Mesothelial cell of epicardium (in vitro differentiated cells): Measurements from ENCODE around the gene PNLIP. TPM values are rescaled to one million over a fixed set of nuclear protein-coding genes. Genes with fewer than 3 reads are reported as not detected.

ENCODE experiments used
- DNase-seq, 2 experiments: peaks; one replicate each; pipeline ENCODE4 v3.0.0; 2021; ENCODE audit warnings: low spot score in 2 of 2; ENCODE audit not compliant: unreplicated experiment in 2 of 2
- H3K27ac Mint-ChIP-seq: 2 replicates; pipeline ENCODE4 v1.8.0; 2021; ENCODE audit warnings: mixed read lengths
- H3K27me3 Mint-ChIP-seq: 2 replicates; pipeline ENCODE4 v1.8.0; 2021; ENCODE audit warnings: low read depth, mixed read lengths
- H3K36me3 Mint-ChIP-seq: 2 replicates; pipeline ENCODE4 v1.8.0; 2021; ENCODE audit warnings: mixed read lengths
- H3K4me1 Mint-ChIP-seq: 2 replicates; pipeline ENCODE4 v1.8.0; 2021; ENCODE audit warnings: mixed read lengths
- H3K4me3 Mint-ChIP-seq: 2 replicates; pipeline ENCODE4 v1.8.0; 2021; ENCODE audit warnings: mild to moderate bottlenecking, moderate library complexity, mixed read lengths
- H3K9me3 Mint-ChIP-seq: 2 replicates; pipeline ENCODE4 v1.8.0; 2021; ENCODE audit warnings: mixed read lengths
- total RNA-seq: library from RNA; stranded (reverse); gene quantifications from 3 replicates; pipeline ENCODE4 v1.2.1, GENCODE V29; 2021
- TF ChIP-seq, protein P1 (sequence below): fragments of 200-600 bp; sonication (generic); IDR thresholded peaks from one replicate; pipeline ENCODE4 v1.5.0; 2021; ENCODE audit warnings: antibody characterized with exemption; ENCODE audit not compliant: unreplicated experiment

Gene PNLIP
- total RNA-seq, 1 donor from 2014 or later: not detected

DNA sequence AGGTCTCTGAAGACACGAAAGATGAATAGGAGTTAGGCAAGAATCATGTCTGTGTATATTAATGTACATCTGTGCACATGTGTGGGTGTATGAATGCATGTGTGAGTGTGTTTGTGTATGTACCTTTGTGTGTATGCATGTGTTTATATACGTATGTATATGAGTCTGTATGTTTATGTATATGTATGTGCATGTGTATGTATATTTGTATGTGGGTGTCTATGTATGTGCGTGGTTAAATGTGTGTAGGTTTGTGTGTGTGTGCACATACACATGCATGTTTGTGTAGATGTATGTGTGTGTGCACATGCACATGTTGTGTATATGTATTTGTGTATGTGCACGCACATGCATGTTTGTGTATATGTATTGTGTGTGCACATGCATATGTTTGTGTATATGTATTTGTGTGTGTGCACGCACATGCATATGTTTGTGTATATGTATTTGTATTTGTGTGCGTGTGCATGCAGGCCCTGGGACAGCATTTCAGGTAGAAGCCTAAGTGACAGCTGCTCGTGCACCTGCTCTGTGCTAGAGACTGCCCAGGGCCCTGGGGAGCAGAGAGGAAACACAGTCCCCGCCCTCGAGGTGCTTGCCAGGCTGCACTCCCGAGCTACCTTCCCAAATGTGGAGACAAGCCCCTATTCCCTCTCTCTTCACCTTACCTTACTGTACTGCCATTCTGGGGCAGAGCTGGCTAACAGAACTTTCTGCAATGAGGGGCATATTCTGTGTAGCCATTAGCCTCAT is 57.1 kb downstream of the PNLIP start:
- no peak for DNase-seq
- Mint-ChIP-seq H3K9me3 (no peaks in the 10 kb centered on the region), H3K27ac (no peak overlapping the region), H3K27me3 (peaks cover 26% of the 10 kb centered on the region), H3K36me3 (no peaks in the 10 kb centered on the region), H3K4me3 (no peak overlapping the region), H3K4me1 (no peaks in the 10 kb centered on the region)
- TF ChIP-seq, protein P1, sequence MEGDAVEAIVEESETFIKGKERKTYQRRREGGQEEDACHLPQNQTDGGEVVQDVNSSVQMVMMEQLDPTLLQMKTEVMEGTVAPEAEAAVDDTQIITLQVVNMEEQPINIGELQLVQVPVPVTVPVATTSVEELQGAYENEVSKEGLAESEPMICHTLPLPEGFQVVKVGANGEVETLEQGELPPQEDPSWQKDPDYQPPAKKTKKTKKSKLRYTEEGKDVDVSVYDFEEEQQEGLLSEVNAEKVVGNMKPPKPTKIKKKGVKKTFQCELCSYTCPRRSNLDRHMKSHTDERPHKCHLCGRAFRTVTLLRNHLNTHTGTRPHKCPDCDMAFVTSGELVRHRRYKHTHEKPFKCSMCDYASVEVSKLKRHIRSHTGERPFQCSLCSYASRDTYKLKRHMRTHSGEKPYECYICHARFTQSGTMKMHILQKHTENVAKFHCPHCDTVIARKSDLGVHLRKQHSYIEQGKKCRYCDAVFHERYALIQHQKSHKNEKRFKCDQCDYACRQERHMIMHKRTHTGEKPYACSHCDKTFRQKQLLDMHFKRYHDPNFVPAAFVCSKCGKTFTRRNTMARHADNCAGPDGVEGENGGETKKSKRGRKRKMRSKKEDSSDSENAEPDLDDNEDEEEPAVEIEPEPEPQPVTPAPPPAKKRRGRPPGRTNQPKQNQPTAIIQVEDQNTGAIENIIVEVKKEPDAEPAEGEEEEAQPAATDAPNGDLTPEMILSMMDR: no peak

DNA sequence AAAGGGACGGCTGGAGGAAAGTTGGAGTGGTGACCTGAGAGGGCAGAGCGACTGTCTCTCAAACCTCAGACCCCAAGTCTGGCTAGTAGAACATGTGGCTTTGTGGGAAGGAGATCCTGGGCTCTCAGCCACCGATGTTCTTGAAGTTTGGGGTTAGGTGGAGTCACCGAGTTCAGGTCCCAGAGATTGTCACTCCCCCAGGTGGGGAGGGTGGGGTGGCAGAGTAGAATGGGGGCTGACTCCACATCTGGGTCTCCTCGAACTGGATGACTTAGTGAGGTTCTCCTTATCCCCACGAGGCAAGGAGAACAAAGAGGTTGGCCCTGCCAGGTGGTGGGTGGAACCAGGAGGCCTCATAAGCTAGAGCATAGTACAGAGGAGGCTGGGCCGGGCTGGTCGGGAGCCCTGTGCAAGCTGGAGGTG is 60.3 kb downstream of the PNLIP start:
- DNase-seq: no peak
- H3K9me3 Mint-ChIP-seq: no peaks in the 10 kb centered on the region
- no peak overlapping the region for H3K27ac Mint-ChIP-seq
- H3K27me3 Mint-ChIP-seq: peaks cover 13% of the 10 kb centered on the region
- no peaks in the 10 kb centered on the region for H3K4me1 Mint-ChIP-seq
- no peaks in the 10 kb centered on the region for H3K36me3 Mint-ChIP-seq
- TF ChIP-seq, protein P1: no peak
- H3K4me3 Mint-ChIP-seq: no peak overlapping the region

DNA sequence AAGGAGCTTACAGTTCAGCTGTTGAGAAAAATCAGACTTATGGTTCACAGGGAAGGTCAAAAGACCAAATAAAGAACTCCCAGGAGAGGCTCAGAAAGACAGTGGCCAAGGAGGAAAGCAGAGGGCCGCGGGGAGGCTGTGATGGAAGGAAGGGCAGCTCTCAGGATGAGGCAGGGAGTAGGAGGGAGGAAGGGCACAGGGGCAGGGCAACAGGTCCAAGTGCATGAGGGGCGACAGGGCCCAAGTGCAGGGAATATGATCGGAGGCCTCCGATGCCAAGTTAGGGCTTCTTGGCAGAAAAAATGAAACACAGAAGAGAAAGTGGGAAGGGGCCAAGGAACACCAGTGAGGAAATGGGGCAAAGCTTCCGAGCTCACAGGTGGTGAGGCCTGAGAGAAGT is 61.6 kb downstream of the PNLIP start:
- TF ChIP-seq, protein P1: no peak
- Mint-ChIP-seq H3K27ac (no peak overlapping the region), H3K36me3 (no peaks in the 10 kb centered on the region), H3K4me1 (no peaks in the 10 kb centered on the region), H3K4me3 (no peak overlapping the region), H3K9me3 (no peaks in the 10 kb centered on the region), H3K27me3 (peaks cover 8% of the 10 kb centered on the region)
- DNase-seq: no peak

DNA sequence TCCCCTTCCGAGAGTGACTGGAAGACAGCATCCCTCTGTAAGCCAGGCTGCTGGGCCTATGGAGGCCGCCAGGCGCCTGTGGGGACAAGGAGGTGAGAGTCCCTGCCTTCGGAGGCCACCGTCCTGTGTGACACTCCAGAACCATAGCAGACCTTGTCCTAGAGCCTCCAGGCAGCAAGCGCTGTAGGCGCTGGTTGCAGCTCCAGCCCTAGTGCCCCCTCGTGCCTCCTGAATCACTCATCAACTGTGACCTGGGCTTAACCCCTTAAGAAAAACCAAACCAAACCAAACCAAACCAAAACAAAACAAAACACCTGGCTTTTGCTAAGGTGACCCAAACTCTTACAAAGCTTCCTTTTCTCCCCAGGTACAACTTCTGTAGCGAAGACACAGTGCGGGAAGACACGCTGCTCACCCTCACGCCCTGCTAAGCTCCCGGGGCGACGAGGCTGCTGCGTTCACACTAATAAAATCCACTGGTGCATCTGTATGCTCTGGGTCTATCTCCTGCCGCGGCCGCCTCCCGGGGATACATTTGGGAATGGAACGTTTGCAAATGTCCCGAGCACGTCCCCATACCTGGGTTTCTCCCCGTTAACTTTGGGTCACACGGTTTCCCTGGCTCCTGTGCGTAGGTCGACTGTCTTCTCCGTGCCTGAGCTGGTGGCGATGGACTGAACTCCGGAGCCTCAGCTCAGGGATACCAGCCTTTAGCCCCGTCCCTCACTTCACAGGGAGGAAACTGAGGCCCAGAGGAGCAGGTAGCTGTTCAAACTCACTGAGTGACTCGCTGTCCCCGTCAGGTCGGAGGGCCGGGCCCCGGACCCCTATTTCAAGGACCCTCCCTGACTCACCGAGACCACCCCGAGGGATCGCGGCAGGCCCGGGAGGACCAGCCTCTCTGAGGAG is 63.2 kb downstream of the PNLIP start:
- H3K36me3 Mint-ChIP-seq: no peaks in the 10 kb centered on the region
- TF ChIP-seq, protein P1: no peak
- H3K27ac Mint-ChIP-seq: no peak overlapping the region
- peak overlapping the region; percentile 67 for H3K4me3 Mint-ChIP-seq
- no peak for DNase-seq
- H3K4me1 Mint-ChIP-seq: no peaks in the 10 kb centered on the region
- H3K27me3 Mint-ChIP-seq: peaks cover 12% of the 10 kb centered on the region
- H3K9me3 Mint-ChIP-seq: no peaks in the 10 kb centered on the region

DNA sequence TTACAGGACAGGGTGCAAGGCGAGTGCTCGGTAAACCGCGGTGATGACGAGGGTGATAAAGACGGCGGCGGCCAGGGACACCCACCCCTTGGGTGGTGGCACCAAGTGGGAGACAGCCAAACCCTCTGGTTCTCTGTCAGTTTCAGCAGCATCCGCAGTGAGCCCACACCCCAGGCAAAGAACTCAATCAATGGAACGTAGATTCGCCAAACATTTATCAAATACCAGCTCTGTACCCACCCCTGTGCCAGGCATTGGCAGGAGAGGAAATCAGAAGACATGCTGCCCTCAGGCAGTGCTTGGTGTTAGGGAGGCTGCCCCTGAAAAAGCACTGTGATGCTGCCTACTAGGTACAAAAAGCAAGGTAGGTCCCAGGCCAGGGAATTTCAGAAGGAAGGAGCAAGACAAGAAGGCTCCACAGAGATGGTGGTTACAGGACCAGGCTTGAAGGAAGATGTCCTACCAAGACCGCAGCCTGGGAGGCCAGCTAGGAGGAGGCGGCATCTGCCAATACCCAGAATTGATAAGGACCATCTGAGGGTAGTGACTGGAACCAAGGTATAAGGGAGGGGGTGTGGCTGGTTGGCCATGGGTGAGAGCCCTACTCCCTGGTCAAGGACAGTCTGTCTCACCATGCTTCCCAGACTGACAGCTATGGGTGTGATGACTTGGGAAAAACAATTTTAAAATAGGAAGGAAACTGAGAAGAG is 64.9 kb downstream of the PNLIP start:
- no peak overlapping the region for H3K4me3 Mint-ChIP-seq
- peaks cover 22% of the 10 kb centered on the region for H3K27me3 Mint-ChIP-seq
- TF ChIP-seq, protein P1: no peak
- H3K9me3 Mint-ChIP-seq: no peaks in the 10 kb centered on the region
- no peak overlapping the region for H3K27ac Mint-ChIP-seq
- no peak for DNase-seq
- H3K36me3 Mint-ChIP-seq: no peaks in the 10 kb centered on the region
- H3K4me1 Mint-ChIP-seq: no peaks in the 10 kb centered on the region
